ENCODE results near the gene ANKS6.

ANKS6 gene

GRCh38 chr9:98790842-98791607, 5.3 kb downstream of the ANKS6 start:
- FAIRE-seq: no peak

- no peak for FAIRE-seq
These were observed 6.1 kb downstream of the ANKS6 start for GRCh38 chr9:98790134-98790841.

- FAIRE-seq: no peak
These were observed 6.7 kb downstream of the ANKS6 start for GRCh38 chr9:98789483-98790133.

GRCh38 chr9:98787766-98788335, 8.5 kb downstream of the ANKS6 start:
- FAIRE-seq: no peak

- FAIRE-seq: no peak
These were observed 9.4 kb downstream of the ANKS6 start for GRCh38 chr9:98786750-98787510.

GRCh38 chr9:98784831-98785806, 11.2 kb downstream of the ANKS6 start:
- no peak for FAIRE-seq

GRCh38 chr9:98783518-98784226, 12.7 kb downstream of the ANKS6 start:
- no peak for FAIRE-seq

GRCh38 chr9:98781588-98782383, 14.6 kb downstream of the ANKS6 start:
- no peak for FAIRE-seq

GRCh38 chr9:98780059-98780749, 16.2 kb downstream of the ANKS6 start:
- FAIRE-seq: no peak

GRCh38 chr9:98778711-98779530, 17.4 kb downstream of the ANKS6 start:
- no peak for FAIRE-seq

- FAIRE-seq: no peak
These were observed 18.1 kb downstream of the ANKS6 start for GRCh38 chr9:98778251-98778650.

- FAIRE-seq: no peak
These were observed 18.7 kb downstream of the ANKS6 start for GRCh38 chr9:98777618-98778017.

- no peak for FAIRE-seq
These were observed 20.4 kb downstream of the ANKS6 start for GRCh38 chr9:98775831-98776441.

GRCh38 chr9:98774746-98775145, 21.6 kb downstream of the ANKS6 start:
- FAIRE-seq: no peak

GRCh38 chr9:98773721-98774120, 22.6 kb downstream of the ANKS6 start:
- no peak for FAIRE-seq

- no peak for FAIRE-seq
These were observed 23.8 kb downstream of the ANKS6 start for GRCh38 chr9:98772364-98773155.
